Gastroesophageal sphincter (tissue), 4 donors: Measurements from ENCODE around the gene NAGS. TPM values are rescaled to one million over a fixed set of nuclear protein-coding genes. Genes with fewer than 3 reads are reported as not detected.
A peak's percentile ranks its signal among the peaks of the same experiment; 100 is the strongest.
"Not testable (repeated sequence)": the region's sequence is repeated elsewhere in the genome, so short reads cannot be mapped to it uniquely, and the experiment has no call there.

Source experiments
- ATAC-seq: fragments of 150-250 bp; one replicate; pipeline ENCODE4 v1.9.1; 2016; ENCODE audit warnings: mild to moderate bottlenecking, moderate library complexity
- H3K27ac ChIP-seq, 4 donors: fragments of 200-600 bp; sonication (generic) in 3 of 4; 1 replicate in 3 of 4; 2 replicates in 1 of 4; pipeline ENCODE4 v1.5.1; 2016 to 2019
- H3K27me3 ChIP-seq: fragments of 200-600 bp; sonication (generic); one replicate; pipeline ENCODE4 v1.5.1; 2019
- H3K36me3 ChIP-seq, 2 donors: fragments of 200-600 bp; sonication (generic); one replicate each; pipeline ENCODE4 v1.5.1; 2019; ENCODE audit warnings: control low read depth in 1 of 2
- H3K4me1 ChIP-seq, 3 donors: fragments of 200-600 bp; sonication (generic); 1 replicate in 2 of 3; 2 replicates in 1 of 3; pipeline ENCODE4 v1.5.1; 2016 to 2019; ENCODE audit warnings: control low read depth in 2 of 3
- H3K4me3 ChIP-seq, 2 donors: fragments of 200-600 bp; sonication (generic); one replicate each; pipeline ENCODE4 v1.5.1; 2019; ENCODE audit warnings: mild to moderate bottlenecking in 1 of 2, moderate library complexity in 1 of 2
- H3K9me3 ChIP-seq, 3 donors: fragments of 200-600 bp; sonication (generic); one replicate each; pipeline ENCODE4 v1.5.1; 2017 to 2019; ENCODE audit warnings: control low read depth in 2 of 3
- CTCF ChIP-seq, 4 experiments: fragments of 200-600 bp in 2 of 4; fragments of 450-650 bp in 2 of 4; sonication (generic) in 1 of 4; IDR thresholded peaks; one replicate each; pipeline ENCODE4 v1.5.1; 2017 to 2019; ENCODE audit warnings: antibody characterized with exemption in 4 of 4, mild to moderate bottlenecking in 2 of 4, moderate library complexity in 2 of 4
- EP300 ChIP-seq: sonication (generic); formaldehyde crosslinking; IDR thresholded peaks from one replicate; pipeline ENCODE4 v1.6.1; 2017; ENCODE audit warnings: antibody characterized with exemption, mild to moderate bottlenecking
- POLR2A ChIP-seq, 2 donors: fragments of 450-650 bp; IDR thresholded peaks; one replicate each; pipeline ENCODE4 v1.6.1; 2017; ENCODE audit warnings: antibody characterized with exemption in 2 of 2, mild to moderate bottlenecking in 2 of 2, moderate library complexity in 1 of 2
- POLR2AphosphoS5 ChIP-seq: sonication (generic); formaldehyde crosslinking; IDR thresholded peaks from one replicate; pipeline ENCODE4 v1.6.1; 2017; ENCODE audit warnings: antibody characterized with exemption
- WGBS, 2 donors: methylation state at CpG; one replicate each; pipeline ENCODE4 v1.1.5; 2018; ENCODE audit warnings: low coverage in 1 of 2; 5-methylcytosine and 5-hydroxymethylcytosine counted together
- total RNA-seq, 4 donors: library from RNA; depleted of rRNA; stranded (reverse); fragments of >200 nt; gene quantifications; one replicate each; pipeline ENCODE4 v1.1.0, GENCODE V29; 2016

NAGS gene
- total RNA-seq, result 1 to 10 TPM in 2 of 4 donors, under 1 TPM in 2; 0.62 to 3.0 (median 1.0) TPM

- Histone ChIP-seq H3K4me3 (peak within 1 kb of the TSS in 1 of 2 donors; percentile 58), H3K27ac (peak within 1 kb of the TSS in 1 of 4 donors; percentile 11), H3K9me3 (no peaks in the 10 kb centered on the region), H3K36me3 (peaks cover 0 to 1% of the 10 kb centered on the region in 2 donors), H3K27me3 (peaks cover 57% of the 10 kb centered on the region), H3K4me1 (peaks cover 0 to 44% (median 28%) of the 10 kb centered on the region in 3 donors)
- TF ChIP-seq POLR2AphosphoS5 (no peak), EP300 (no peak), POLR2A (IDR thresholded peaks at IDR 0.05) (no peak), CTCF (IDR thresholded peaks at IDR 0.05) (no peak)
- WGBS, 2 donors, result 27% methylated on average over 2 of the region's 25 CpGs; no CpG with 5 or more reads in 1 of the 2 donors
- ATAC-seq, result no peak
Observed at GRCh38 chr17:44004077-44004760, at the start of gene NAGS. TSS of gene NAGS (plus strand) at chr17:44004622. CDS start at chr17:44004664, 42 bp downstream.

GRCh38 chr17:43956222-43956621 lies 48.2 kb upstream of the NAGS start:
- H3K4me3 ChIP-seq, result no peak overlapping the region
- ATAC-seq, result no peak
- H3K9me3 ChIP-seq, result no peaks in the 10 kb centered on the region
- no peak overlapping the region for H3K27ac ChIP-seq
- TF ChIP-seq EP300 (no peak), POLR2A (IDR thresholded peaks at IDR 0.05) (no peak), CTCF (IDR thresholded peaks at IDR 0.05) (no peak), POLR2AphosphoS5 (no peak)
- WGBS, 2 donors, result 74 to 100% methylated on average over 1 to 6 of the region's 8 CpGs
- peaks cover 0 to 18% (median 7%) of the 10 kb centered on the region in 3 donors for H3K4me1 ChIP-seq
- H3K27me3 ChIP-seq, result peaks cover 83% of the 10 kb centered on the region
- no peaks in the 10 kb centered on the region for H3K36me3 ChIP-seq

GRCh38 chr17:43958748-43959352 lies 45.6 kb upstream of the NAGS start:
- Histone ChIP-seq H3K27me3 (peaks cover 71% of the 10 kb centered on the region), H3K27ac (no peak overlapping the region), H3K36me3 (no peaks in the 10 kb centered on the region), H3K4me3 (no peak overlapping the region), H3K9me3 (no peaks in the 10 kb centered on the region), H3K4me1 (no peaks in the 10 kb centered on the region)
- ATAC-seq, result no peak
- WGBS, 2 donors, result 56 to 57% methylated on average over 2 of the region's 2 CpGs
- TF ChIP-seq CTCF (IDR thresholded peaks at IDR 0.05), result no peak
- TF ChIP-seq POLR2AphosphoS5, result no peak
- TF ChIP-seq POLR2A (IDR thresholded peaks at IDR 0.05), result no peak
- TF ChIP-seq EP300, result no peak

GRCh38 chr17:43961292-43961691 lies 43.1 kb upstream of the NAGS start:
- WGBS, 2 donors, result 90 to 93% methylated on average over 3 to 6 of the region's 6 CpGs
- not testable (repeated sequence) for H3K36me3 ChIP-seq, H3K9me3 ChIP-seq, H3K27ac ChIP-seq, ATAC-seq, H3K4me3 ChIP-seq, H3K4me1 ChIP-seq
- peaks cover 47% of the 10 kb centered on the region for H3K27me3 ChIP-seq

- H3K9me3 ChIP-seq, result no peaks in the 10 kb centered on the region
- no peak overlapping the region for H3K27ac ChIP-seq
- H3K4me3 ChIP-seq, result no peak overlapping the region
- H3K27me3 ChIP-seq, result peaks cover 40% of the 10 kb centered on the region
- WGBS, 2 donors, result 80 to 93% methylated on average over 1 to 2 of the region's 2 CpGs
- no peaks in the 10 kb centered on the region for H3K4me1 ChIP-seq
- TF ChIP-seq POLR2A (IDR thresholded peaks at IDR 0.05) (no peak), EP300 (no peak), POLR2AphosphoS5 (no peak), CTCF (IDR thresholded peaks at IDR 0.05) (no peak)
- no peaks in the 10 kb centered on the region for H3K36me3 ChIP-seq
- no peak for ATAC-seq
Observed at GRCh38 chr17:43961954-43962353, 42.5 kb upstream of the NAGS start.
